Measurements from ENCODE around the gene PPL.
"Not testable (repeated sequence)": the region's sequence is repeated elsewhere in the genome, so short reads cannot be mapped to it uniquely, and the experiment has no call there.

The PPL gene

DNA sequence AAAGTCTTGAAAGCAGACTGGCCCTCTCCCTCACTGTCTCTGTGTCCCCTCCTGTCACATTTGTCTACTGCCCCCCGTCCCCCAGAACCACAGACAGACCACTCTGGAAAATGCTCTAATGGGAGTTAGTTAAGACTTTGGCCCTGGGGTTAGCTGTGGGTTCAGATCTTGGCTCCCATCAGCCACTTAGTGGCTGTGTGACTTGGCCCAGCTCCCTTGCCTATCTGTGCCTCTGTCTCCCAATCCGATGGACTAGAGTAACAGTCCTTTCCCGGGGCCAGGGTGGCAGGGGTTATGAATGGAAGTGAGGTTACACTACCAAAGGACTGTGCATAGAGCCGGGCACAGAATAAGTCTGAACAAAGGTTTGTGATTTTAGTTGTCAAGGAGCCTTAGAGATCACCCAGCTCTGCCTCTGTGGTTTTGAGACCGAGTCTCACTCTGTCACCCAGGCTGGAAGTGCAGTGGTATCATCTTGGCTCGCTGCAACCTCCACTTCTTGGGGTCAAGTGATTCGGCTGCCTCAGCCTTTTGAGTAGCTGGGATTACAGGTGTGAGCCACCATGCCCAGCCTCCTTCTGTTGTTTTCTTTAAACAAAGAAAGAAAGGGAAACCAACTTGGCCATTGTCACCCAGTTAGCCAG lies 23.7 kb downstream of the PPL start:
- in situ Hi-C loops (cut with MboI; ENCODE audit: low sequenced_read_pairs), result no loop called here

GRCh38 chr16:4911970-4912386 lies 25.0 kb downstream of the PPL start:
- in situ Hi-C loops (cut with MboI; ENCODE audit: low sequenced_read_pairs), result no loop called here

GRCh38 chr16:4910828-4911227 lies 26.1 kb downstream of the PPL start:
- in situ Hi-C loops (cut with MboI; ENCODE audit: low sequenced_read_pairs), result no loop called here

GRCh38 chr16:4909825-4910224 lies 27.1 kb downstream of the PPL start:
- in situ Hi-C loops (cut with MboI; ENCODE audit: low sequenced_read_pairs), result no loop called here

DNA sequence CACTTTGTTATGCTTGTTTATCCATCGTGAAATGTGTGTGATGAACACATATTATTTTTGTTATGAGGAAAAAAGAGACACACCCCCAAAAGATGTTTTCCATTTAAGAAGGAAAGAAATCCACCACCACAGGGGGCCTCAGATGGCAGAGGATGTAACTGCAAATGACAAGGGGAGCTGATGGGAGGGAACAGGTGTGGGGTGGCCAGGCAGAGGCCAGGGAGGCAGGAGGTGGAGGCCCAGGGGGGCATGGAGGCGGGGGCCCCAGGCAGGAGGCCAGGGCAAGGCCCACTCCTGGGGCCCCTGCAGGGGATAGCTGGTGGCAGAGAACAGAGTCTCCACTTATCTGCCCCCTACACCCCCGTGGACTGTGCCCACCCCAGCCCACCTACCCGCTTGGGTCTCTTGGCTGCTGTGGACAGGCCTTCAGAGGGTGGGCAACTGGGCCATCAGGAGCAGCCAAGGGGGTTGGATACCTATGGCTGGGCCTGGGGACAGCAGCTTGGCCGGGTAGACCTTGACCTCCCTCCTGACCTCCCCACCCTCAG lies 28.0 kb downstream of the PPL start:
- in situ Hi-C loops (cut with MboI; ENCODE audit: low sequenced_read_pairs), result no loop called here

GRCh38 chr16:4904942-4905615 lies 31.9 kb downstream of the PPL start:
- in situ Hi-C loops (cut with MboI; ENCODE audit: low sequenced_read_pairs), result no loop called here

GRCh38 chr16:4904108-4904941 lies 32.6 kb downstream of the PPL start:
- in situ Hi-C loops (cut with MboI; ENCODE audit: low sequenced_read_pairs), result no loop called here

GRCh38 chr16:4902038-4902437 lies 34.9 kb downstream of the PPL start:
- in situ Hi-C loops (cut with MboI; ENCODE audit: low sequenced_read_pairs), result no loop called here

GRCh38 chr16:4900750-4901149 lies 36.2 kb downstream of the PPL start:
- in situ Hi-C loops (cut with MboI; ENCODE audit: low sequenced_read_pairs), result no loop called here

GRCh38 chr16:4900036-4900435 lies 36.9 kb downstream of the PPL start:
- in situ Hi-C loops (cut with MboI; ENCODE audit: low sequenced_read_pairs), result no loop called here

GRCh38 chr16:4899474-4899846 lies 37.5 kb downstream of the PPL start:
- in situ Hi-C loops (cut with MboI; ENCODE audit: low sequenced_read_pairs), result no loop called here

GRCh38 chr16:4898811-4899473 lies 38.0 kb downstream of the PPL start:
- in situ Hi-C loops (cut with MboI; ENCODE audit: low sequenced_read_pairs), result no loop called here

- in situ Hi-C loops (cut with MboI; ENCODE audit: low sequenced_read_pairs), result no loop called here
Observed at GRCh38 chr16:4897328-4897727, 39.6 kb downstream of the PPL start.

DNA sequence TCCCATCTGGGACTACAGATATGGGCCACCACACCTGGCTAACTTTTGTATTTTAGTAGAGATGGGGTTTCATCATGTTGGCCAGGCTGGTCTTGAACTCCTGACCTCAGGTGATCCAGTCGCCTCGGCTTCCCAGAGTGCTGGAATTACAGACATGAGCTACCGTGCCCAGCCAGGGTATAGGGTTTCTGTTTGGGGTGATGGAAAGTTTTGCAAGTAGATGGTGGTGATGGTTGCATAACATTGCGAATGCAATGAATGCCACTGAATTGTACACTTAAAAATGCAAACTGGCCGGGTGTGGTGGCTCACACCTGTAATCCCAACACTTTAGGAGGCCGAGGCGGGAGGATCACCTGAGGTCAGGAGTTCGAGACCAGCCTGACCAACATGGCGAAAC lies 40.2 kb downstream of the PPL start:
- in situ Hi-C loops (cut with MboI; ENCODE audit: low sequenced_read_pairs), result not testable (repeated sequence)

GRCh38 chr16:4895366-4895765 lies 41.6 kb downstream of the PPL start:
- in situ Hi-C loops (cut with MboI; ENCODE audit: low sequenced_read_pairs), result no loop called here

- in situ Hi-C loops (cut with MboI; ENCODE audit: low sequenced_read_pairs), result no loop called here
Observed at GRCh38 chr16:4894276-4895150, 42.4 kb downstream of the PPL start.

DNA sequence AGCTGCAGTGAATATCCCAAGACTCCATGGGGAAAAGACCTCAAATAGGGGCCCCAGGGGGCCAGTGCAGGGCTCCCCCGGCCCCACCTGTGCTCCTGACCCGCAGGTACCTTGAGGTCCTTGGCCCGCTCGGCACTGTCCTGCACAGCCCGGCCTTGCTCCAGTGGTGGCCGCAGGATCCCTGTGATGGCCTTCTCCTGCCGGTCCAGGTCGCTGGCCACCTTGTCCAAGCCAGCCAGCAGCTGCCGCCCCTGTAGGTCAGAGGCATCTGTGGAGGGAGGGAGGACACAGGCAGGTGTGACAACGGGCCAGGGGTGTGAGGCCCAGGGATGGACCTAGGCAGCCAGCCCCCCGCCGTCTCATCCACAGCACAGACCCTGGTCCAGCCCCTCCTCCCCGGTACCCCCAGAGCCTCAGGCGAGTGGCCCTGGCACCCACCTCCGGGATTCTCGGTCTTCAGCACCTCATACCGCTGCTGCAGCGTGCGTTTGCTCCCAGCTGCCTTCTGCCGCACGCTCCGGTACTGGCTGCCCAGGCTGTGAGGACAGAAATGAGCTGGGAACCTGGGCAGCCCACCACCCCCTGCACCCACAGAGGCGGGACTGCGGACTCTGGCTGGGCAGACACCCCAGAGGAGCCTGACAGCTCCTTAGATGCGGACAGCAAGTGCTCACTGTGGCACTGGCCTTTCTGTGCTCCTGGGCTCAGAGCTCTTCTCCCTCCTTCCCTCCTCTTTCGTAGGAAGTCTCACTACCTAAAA lies 43.7 kb downstream of the PPL start:
- in situ Hi-C loops (cut with MboI; ENCODE audit: low sequenced_read_pairs), result no loop called here

DNA sequence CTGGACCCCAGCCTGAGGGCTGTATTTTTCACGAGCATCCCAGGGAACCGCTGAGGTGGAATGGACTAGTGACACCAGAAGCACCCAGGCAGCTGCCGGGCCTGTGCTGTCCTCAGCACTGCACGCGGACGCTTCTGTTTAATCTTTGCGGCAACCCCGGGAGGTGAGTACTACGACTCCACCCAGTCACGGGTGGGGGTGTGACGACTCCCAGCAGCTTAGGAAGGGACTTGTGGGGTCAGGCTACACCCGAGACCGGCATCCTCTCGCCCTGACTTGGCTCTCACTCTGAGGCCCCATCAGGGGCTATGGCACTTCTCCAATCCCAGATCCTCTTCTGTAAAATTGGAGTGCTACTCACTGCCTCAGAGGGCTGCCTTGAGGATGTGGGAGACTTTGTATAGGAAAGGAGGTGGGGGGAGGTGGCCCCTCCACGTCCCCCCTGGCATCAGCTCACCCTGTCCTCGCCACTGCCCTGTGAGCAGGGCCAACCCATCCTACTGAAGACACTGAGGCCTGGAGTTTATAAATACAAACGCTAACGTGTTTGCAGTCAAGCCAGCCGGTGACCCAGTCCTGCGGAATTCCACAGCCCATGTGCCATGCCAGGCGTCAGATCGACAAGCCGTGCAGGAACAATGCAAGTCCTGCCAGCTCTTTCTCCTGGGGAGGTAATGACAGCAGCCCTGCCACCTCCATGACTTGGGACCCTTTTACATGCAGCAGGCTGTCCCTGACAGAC lies 44.4 kb downstream of the PPL start:
- in situ Hi-C loops (cut with MboI; ENCODE audit: low sequenced_read_pairs), result no loop called here

GRCh38 chr16:4891886-4892216 lies 45.1 kb downstream of the PPL start:
- in situ Hi-C loops (cut with MboI; ENCODE audit: low sequenced_read_pairs), result no loop called here

Measured in HL-60/S4 treated with retinoic acid at 250 ng/mL for 4 days and 3 days (cell line).